HK-2 (cell line): ENCODE data around the gene UQCC5.
A peak's percentile ranks its signal among the peaks of the same experiment; 100 is the strongest.
"Not testable (repeated sequence)": the region's sequence is repeated elsewhere in the genome, so short reads cannot be mapped to it uniquely, and the experiment has no call there.

Experiments used
- DNase-seq: peaks from one replicate; pipeline ENCODE4 v3.0.0-alpha.2; 2018; ENCODE audit not compliant: unreplicated experiment

UQCC5 gene

GRCh38 chr3:52522651-52523251, 13.7 kb upstream of the UQCC5 start:
- no peak for DNase-seq

DNA sequence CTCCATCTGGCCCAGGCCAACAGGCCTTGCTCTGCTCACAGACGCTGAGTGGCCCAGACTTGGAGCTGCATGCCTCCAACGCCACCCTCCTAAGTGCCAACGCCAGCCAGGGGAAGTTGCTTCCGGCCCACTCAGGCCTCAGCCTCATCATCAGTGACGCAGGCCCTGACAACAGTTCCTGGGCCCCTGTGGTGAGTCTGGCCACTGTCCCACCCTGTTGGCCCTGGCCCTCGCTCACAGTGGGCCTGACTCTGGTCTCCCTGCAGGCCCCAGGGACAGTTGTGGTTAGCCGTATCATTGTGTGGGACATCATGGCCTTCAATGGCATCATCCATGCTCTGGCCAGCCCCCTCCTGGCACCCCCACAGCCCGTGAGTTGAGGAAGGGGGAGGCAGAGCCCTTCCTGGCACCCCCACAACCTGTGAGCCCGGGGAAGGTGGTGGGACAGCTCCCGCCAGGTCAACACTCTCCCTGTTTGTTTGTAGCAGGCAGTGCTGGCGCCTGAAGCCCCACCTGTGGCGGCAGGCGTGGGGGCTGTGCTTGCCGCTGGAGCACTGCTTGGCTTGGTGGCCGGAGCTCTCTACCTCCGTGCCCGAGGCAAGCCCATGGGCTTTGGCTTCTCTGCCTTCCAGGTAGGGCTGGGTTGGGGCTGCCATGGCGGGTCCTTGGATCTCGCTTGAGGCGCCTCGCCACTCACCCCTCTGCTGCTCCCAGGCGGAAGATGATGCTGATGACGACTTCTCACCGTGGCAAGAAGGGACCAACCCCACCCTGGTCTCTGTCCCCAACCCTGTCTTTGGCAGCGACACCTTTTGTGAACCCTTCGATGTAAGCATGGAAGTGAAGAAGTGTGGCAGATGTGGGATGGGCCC, 12.8 kb upstream of the UQCC5 start:
- no peak for DNase-seq

- DNase-seq = no peak
These were observed 12.1 kb upstream of the UQCC5 start for GRCh38 chr3:52524258-52524751.

GRCh38 chr3:52524752-52525679, 11.4 kb upstream of the UQCC5 start:
- DNase-seq = no peak

GRCh38 chr3:52525680-52526561, 10.5 kb upstream of the UQCC5 start:
- DNase-seq = no peak

GRCh38 chr3:52526671-52527038, 9.8 kb upstream of the UQCC5 start:
- DNase-seq = not testable (repeated sequence)

DNA sequence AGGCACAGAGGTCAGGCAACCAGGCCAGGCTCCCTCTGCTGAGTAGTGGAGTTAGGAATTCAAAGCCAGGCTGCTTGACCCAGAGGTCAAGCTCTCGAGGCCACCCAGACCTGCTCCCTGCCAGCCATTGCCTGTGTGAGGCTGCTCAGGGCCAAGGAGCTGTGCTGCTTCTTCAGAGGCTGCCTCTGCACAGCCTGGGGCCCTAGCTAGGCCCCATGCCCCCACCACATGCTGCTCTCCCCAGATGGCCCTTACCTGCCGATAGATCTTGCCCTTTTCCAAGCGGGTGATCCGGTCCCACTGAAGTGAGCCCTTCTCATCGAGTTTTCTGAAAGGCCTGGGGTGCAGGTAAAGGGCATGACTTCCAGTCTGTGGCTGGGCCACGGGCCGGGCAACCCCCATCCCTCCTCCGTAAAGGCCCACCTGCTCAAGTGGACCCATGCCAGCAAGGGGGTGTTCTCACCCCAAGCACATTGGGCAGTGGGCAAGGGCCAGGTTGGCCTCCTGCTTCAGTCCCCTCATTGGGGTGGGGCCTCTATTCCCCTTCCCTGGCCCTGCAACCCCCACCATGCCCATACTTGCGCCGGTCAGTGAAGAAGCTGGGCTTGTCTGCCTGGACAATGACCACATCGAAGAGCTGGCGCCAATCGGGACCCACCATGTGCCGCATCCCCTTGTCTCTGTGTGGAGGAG, 9.2 kb upstream of the UQCC5 start:
- DNase-seq = no peak

GRCh38 chr3:52527732-52528585, 8.4 kb upstream of the UQCC5 start:
- no peak for DNase-seq

GRCh38 chr3:52528586-52529375, 7.6 kb upstream of the UQCC5 start:
- no peak for DNase-seq

DNA sequence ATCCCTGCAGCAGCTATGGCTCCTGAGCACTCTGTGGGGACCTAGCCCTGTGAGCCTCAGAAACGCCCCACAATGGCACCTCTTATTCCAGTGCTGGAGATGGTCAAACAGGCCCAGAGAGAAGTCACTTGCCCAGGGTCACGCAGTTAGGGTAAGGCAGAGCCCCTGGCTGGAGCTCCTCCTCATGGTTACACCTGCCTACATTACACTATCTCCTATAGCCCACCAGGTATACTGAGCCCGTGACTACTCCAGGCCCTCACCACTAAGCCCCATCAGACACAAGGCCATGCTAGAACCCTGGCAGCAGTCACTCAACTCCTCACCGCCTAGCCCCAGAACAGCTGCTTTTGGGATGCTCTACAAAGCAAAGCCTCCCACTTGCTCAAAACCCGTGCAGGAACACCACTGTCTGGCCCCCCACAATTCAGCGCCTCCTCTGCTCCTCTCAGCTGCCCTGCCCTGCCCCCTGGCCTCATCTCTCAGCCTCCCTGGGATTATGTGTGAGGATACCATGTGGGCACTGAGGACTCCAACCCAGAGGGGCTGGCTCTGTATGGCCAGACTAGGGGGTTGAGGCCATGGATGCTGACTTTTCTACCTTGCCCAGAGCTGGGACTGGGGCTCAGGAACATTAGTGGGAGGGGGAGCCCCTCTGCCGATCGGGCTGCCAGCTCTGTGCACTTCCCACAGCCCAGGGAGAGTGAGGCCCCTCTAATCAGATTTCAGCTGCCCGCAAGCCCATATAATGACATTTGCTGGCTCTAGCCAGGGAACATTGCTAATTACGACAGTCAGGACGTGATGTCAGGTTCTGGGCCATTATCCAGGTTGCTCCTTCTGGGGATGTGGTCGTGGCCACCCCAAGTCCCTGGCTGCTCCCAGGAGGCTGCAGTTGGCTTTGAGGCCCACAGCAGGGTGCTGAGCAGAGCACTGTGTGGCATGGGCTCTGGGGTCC, 6.8 kb upstream of the UQCC5 start:
- DNase-seq = no peak

GRCh38 chr3:52530918-52531826, 5.2 kb upstream of the UQCC5 start:
- no peak for DNase-seq

GRCh38 chr3:52531860-52532516, 4.4 kb upstream of the UQCC5 start:
- DNase-seq = no peak

- DNase-seq = peak; percentile 52
These were observed 3.9 kb upstream of the UQCC5 start for GRCh38 chr3:52532517-52532837.

- DNase-seq = peak; percentile 45
These were observed 3.4 kb upstream of the UQCC5 start for GRCh38 chr3:52532838-52533622.

GRCh38 chr3:52533623-52534280, 2.7 kb upstream of the UQCC5 start, which contains the start of gene NT5DC2:
Gene NT5DC2 (minus strand): TSS chr3:52533857. CDS start chr3:52533737, 120 bp downstream.
- DNase-seq = peak; percentile 60
